Measurements from ENCODE around the gene TEAD4.

The TEAD4 gene

DNA sequence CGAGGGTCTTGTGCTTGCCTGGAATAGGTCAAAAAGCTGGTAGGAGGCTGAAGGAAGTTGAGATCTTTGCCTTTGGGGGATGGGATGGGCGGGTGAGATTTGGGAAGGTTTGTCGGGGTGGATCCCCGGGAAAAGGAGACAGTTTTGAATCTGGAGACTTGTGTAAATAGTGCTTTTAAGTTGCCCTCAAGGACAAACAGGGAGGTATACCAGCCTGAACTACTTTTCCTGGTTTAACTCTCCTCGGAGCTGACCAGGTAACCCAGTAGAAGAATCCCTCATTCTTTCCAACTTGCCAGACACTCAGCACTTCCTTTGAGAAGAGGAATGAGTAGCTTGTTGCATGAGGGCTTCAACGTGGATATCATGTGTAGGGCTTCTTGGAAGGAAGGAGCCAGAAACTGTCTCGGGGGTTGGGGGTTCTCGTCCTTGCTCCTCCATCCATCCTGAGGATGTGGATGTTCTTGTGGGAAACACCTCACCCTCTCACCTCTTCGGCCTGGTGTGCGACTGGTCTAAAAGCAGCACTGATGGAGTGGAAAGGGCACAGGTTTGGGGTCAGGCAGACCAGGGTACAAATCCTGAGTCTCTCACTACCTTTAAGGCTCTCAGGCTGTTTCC lies 1.9 kb downstream of the TEAD4 start:
- no peak for DNase-seq

DNA sequence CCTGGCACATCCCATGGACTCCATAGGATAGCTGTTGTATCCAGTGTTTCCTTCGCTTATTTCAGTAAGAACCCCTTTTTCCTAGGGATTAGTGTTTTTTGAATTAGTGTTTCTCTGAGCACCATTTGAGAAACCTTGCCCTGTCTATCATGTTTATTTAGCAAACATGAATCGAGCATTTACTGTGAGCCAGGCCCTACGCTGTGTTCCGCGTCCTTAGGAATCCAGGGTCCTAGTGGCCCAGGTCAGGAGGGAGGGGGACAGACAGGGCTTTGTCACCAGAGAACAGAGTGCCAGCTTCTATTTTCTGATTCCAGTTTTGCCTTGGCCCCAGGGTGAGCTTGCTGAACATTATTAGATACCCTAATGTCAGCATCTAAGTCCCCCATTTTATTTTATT lies 2.5 kb downstream of the TEAD4 start:
- no peak for DNase-seq

DNA sequence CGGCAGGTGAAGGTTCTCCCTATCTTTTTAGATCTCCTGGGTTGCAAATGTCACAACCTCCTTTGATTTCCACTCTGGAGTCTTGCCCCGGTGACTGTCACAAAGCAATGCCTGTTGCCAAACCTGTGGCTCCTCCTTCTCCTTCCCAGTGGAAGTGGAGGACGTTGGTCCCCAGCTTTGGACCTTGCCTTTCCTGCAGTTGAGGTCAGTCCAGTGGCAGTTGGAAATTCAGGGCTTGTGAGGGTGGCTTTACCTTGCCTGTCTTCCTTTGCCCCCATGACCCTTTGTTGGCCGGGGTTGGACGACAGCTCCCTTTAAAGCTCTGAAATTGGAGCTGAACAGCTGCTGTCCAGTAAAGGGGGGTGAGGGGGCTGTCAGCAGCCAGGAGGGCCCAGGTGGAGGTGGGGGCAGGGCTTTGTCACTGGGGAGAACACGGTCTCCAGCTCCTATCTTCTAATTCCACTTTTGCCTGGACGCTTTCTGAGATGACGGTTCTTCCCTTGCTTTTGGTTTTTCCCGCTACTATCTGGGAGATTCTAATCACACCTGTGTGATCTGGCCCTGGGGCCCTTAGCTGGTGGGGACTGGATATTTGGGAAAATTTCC lies 4.1 kb downstream of the TEAD4 start:
- no peak for DNase-seq

DNA sequence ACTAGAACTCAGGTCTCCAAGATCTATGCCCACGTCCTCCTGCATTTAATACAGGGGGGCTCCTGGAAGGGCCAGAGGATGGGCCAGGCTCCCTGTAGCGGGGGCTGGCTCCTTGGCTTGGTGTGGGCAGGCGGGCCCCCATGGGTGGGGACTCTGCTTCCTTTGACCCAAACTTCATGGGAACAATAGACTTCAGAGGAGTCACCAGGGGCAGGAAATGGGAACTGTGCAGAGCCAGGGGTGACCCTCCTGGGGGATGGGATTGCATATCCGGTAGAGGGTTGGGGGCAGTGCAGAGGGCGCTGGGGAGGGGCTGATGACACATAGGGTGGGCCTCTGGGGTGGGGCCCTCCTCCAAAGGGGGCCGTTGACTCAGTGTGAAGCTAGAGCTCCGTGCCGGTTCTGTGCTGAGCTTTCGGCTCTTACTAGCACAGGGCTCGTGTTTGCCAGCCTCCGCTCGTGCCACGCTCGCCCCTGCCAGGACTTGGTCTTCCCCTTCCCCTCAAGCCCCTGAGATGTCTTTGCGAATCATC lies 4.6 kb downstream of the TEAD4 start:
- DNase-seq: no peak

DNA sequence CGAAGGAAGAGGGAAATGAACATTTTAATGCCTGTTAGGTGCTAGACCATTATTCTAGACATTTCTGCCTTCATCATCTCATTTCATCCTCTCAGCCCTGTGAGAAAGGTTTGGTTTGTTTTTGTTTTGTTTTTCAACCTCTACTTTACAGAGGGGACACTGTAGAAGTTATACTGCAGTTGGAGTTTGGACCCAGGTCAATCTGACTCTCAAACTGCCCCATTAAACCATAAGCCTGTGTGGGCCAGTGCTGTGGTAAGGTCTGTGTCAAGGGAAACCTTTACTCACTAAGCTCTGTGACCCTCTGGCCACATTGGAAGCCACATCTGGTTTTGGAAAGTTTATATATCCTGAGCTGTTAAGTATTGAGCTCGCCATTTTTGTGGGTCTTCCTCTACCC lies 8.5 kb downstream of the TEAD4 start:
- DNase-seq: no peak

DNA sequence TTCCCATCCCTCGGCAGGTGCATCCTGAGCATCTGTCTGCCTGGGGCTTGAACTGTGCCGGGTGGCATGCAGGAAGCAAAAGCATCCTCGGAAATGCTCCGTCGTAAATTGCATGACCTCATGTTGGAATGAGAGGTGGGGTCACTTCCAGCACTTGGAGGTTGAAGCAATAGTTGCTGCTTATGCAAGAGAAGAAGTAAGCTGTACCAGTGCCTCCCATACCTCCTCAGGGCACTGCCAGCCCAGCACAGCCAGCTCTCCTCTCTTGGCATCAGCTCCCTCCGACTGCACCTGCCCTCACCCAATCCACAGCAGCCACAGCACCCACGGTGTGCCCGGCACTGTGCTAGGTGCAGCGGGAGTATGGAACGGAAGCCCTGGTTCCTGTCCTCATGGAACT lies 11.5 kb downstream of the TEAD4 start:
- no peak for DNase-seq

DNA sequence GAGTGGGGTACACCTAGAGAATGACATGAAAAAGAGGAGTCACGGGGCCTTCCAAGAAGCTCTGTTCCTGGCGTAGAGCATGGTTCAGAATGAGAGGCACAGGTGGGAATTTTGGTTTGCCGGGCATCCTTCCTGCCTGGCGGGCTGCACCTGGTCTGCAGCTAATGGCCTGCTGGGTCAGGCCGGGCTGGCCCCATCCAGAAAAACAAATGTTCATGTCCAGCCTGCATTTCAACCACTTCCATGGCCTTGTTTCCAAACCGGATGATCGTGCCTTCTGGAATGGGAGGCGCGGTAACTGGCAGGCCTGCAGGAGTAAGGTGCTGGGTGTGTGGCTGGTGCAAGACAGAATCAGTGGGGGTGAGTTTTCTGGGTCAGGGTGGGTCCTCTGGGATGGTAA lies 14.4 kb downstream of the TEAD4 start:
- no peak for DNase-seq

DNA sequence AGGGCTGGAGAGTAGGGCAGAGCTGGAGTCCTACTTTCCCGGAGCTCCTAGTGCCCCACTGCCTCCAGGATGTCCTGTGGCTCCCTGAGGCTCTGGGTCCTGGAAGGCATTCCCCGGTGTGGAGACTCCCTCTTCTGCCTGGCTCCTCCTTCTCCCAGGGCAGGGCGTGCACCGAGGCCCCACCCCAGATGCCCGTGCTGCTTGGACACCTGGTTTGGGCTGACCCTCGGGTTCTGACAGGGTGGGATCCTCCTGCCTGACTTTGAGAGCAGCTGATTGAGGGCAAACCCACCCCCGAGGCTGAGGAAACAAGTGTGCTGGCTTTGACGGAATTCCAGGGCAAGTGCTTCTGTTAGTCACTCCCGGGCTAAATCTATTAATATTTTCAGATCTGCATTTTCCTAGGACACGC lies 15.4 kb downstream of the TEAD4 start:
- no peak for DNase-seq

DNA sequence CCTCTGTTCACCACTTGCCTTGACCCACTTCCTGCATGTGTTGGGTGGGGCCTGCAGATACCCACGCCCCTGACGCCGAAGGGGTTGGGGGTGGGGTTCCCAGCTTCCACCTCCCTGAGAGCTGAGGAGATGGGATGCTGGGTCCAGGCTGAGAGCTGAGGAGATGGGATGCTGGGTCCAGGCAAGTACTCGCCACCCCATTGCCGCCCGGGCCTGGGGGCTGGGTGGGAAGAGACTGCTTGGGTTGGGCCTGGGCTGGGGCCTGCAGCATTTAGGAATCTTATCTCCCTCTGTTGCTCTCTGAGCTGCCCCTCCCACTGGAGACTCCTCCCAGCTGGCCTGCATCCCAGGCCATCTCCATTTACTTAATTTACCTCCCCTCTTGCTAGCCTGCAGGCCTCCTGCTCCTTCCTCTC lies 17.4 kb downstream of the TEAD4 start:
- no peak for DNase-seq

GRCh38 chr12:2977776-2978175 lies 18.6 kb downstream of the TEAD4 start:
- no peak for DNase-seq

GRCh38 chr12:2979806-2980205 lies 20.6 kb downstream of the TEAD4 start:
- no peak for DNase-seq

DNA sequence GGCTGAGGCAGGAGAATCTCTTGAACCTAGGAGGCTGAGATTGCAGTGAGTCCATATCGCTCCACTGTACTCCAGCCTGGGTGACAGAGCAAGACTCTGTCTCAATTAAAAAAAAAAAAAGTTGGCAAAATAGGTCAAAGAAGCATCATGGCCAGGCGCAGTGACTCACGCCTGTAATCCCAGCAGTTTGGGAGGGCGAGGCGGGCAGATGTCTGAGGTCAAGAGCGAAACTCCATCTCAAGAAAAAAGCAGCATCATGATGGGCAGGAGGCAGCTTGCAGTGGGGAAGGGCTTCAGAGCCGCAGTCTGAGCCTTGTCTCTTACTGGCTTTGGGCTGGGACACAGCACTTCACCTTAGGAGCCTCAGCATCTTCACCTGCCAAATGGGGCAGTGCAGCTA lies 21.4 kb downstream of the TEAD4 start:
- no peak for DNase-seq

DNA sequence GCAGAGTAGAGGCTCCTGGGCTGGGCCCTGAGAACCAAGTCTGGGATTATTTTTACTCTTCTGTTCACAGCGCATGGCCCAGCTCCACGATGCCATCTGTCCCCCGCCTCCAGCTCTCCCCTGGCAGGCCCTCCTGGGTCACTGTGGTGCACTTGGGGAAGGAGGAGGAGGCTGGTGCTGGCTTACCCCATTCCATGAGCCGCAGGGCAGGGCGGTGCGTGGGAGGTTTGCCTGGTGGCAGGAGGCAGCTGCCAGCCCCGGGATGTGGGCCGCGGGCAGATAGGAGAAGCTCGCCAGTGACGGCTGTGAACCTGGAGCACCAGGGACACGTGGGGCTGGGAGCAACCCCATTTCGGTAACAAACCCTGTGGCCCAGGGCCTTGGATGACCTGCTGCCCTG lies 23.2 kb downstream of the TEAD4 start:
- DNase-seq: no peak

DNA sequence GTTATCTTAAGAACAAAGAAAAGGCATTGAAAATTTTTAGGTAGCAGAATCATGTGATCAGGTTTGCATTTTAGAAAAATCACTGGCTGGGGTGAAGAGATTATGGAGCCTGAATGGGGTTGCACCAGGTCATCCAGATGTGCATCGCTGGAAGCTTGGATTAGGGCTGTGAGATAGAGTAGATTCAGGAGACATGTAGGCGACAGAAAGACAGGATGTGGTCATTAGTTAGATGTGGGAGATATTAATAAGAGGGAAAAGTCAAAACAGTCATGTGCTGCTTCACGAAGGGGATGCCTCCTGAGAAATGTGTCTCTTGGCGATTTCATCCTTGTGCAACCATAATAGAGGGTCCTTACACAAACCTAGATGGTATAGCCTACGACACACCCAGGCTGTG lies 25.1 kb downstream of the TEAD4 start:
- no peak for DNase-seq

DNA sequence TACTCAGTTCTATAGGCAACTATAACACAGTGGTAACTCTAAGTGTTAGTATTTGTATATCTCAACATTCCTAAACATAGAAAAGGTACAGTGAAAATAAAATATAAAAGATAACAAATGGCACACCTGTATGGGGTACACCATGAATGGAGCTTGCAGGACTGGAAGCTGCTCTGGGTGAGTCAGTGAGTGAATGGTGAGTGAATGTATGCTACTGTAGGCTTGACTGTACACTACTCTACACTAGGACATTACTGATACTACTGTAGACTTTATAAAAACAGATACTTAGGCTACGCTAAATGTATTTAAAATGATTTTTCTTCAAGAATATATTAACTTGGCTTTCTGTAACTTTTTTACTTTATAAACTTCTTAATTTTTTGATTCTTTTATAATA lies 25.5 kb downstream of the TEAD4 start:
- no peak for DNase-seq

- DNase-seq: no peak
Observed at GRCh38 chr12:2986876-2987275, 27.7 kb downstream of the TEAD4 start.

DNA sequence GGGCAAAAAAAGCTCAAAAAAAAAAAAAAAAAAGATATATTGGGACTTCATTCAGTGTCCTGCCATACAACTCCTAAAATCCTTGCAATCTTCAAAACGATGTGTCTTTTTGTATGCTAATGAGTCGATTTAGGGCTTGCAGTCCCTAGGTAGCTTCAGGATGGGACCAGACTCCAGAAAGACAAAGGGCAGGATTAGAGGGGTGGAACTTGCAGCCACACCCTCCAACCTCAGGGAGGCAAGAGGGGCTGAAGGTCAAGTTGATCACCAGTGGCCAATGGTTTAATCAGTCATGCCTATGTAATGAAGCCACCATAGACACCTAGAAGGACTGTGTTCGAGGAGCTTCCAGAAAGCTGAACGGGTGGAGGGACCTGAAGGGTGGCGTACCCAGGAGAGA lies 29.3 kb downstream of the TEAD4 start:
- DNase-seq: no peak

DNA sequence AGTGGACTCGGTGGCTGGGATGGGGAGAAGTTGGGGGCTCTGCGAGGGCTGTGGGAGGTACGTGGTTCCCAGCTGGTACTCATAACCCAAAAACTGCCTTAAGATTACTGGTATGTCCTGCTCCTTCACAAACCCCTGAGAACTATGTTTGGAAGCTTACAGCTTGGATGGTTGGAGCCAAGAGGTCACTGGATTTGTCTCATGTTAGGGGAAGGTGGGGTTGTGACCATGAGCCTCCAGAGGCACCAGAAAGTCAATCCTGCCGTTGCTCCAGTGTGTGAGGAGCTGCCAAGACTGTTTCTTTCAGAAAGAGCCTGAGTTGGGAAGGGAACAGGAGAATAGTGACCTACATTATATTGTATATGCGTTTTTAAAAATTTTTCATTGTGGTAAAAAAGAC lies 33.5 kb downstream of the TEAD4 start:
- DNase-seq: no peak

DNA sequence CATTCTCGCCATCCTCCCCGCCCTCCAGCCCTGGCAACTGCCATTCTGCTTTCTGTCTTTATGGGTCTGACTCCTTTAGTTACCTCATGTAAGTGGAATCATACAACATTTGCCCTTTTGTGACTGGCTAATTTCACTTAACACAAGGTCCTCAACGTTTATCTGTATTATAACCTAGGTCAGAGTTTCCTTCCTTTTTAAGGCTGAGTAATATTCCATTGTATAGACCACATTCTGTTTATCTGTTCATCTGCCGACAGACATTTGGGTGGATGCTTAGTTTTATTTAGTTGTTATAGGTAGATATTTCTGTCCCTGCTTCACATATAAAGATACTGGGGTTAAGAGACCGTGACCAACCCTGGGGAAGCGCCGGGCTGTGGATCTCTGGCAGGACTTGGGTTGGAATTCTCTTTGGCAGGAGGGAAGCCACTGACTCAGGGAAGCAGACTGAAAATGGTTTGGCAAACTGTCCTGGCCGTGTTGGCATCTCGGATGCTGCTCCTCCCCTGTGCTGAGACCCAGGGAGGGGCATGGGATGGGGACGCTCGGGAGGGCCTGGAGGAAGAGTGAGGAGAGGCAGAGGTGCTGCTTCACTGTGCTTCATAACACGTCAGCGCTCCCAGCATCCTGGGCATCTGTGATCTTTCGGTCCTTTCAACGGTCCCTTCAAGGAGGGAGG lies 38.9 kb downstream of the TEAD4 start:
- no peak for DNase-seq

DNA sequence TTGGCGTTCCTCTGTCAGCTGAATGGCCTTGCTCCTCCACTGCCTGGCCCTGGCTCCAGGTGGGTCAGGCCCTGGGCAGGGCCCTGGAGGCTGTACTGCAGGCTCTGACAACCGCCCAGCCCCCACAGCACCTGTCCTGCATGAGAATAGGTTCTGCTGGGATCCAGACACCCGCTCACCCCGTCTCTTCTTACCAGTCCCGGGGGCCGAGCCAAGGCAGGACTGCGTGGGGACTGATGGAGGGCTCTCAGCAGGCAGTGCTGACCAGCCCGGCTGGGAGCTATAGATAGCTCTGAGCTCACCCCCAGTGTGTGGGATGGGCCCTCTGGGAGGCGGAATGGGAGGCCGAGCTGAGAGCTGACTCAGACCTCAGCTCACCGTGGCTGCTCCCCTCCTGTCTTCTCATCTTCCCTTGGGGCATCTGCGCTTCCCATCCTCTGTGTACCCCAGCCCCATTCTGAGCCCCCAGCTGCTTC lies 39.6 kb downstream of the TEAD4 start:
- no peak for DNase-seq

GRCh38 chr12:2999265-2999841 lies 40.2 kb downstream of the TEAD4 start:
- no peak for DNase-seq

DNA sequence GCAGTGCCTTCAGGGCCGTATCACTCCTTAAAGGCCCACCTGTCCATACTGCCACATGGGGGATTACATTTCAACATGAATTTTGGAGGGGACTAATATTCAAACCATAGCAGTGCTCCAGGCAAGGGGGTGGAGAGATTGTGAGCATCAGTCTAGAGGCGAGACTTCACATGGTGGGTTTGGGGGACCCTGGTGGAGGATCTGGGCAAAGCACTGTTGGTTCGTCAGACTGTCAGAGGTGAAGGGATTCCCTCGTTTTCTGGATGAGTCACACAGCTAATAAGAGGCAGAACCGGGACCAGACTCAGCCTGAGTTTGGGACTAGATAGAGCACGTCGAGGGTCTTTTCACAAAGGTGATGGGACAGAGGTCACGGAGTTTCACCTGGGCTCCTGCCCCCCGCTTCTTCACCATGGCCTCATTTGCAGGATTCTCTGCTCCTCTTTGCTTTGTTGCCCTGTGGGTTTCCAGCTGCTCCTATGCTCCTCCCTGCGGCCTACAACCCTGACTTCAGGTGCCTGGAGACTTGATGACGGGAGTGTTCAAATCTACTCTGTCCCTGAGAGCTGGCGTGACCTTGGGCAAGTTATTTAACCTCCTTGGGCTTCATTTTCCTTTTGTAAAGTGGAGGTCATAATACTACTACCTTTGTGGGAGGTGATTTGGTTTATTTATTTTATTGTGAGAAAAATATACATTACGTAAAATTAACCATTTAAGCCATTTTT lies 41.5 kb downstream of the TEAD4 start:
- DNase-seq: no peak

DNA sequence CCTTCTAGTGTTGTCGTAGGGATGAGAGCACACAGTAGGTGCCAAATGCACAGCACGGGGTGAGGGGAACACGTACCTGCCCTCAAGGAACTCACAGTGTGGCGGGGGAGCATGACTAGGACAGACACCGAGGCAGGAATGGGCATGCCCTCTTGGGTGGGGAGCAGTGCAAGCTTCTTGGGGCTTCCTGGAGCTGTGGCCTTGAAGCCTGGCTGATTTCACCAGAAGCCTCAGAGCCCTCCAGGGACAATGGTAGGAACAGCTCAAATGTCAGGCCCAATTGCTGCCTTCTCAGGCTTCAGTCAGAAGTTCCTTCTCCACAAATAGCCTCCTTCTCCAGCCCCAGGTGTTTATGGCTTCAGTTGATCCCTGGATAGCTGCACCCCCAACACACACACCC lies 43.4 kb downstream of the TEAD4 start:
- no peak for DNase-seq

Data from suppressor macrophage treated with lipopolysaccharide for 4 hours (primary cell).